GM12878 (cell line): Measurements from ENCODE around the gene FOXA1. TPM values are rescaled to one million over a fixed set of nuclear protein-coding genes. Genes with fewer than 3 reads are reported as not detected.

Experiments
- FOS ChIP-seq: IDR thresholded peaks from 3 replicates; pipeline ENCODE4 v1.6.1; 2011; ENCODE audit warnings: borderline replicate concordance; ENCODE audit not compliant: insufficient read length; ENCODE audit errors: extremely low read depth
- IKZF2 ChIP-seq, 2 experiments: fragments of 450-650 bp; IDR thresholded peaks; 2 replicates each; pipeline ENCODE4 v1.6.1; 2017; ENCODE audit warnings: mild to moderate bottlenecking in 2 of 2, moderate library complexity in 2 of 2
- MYC ChIP-seq: IDR thresholded peaks from 2 replicates; pipeline ENCODE4 v1.6.1; 2011; ENCODE audit warnings: mild to moderate bottlenecking, low read length, moderate library complexity, inconsistent platforms; ENCODE audit not compliant: insufficient read depth, insufficient replicate concordance, insufficient read length, severe bottlenecking
- NBN ChIP-seq: fragments of 450-650 bp; IDR thresholded peaks from 2 replicates; pipeline ENCODE4 v1.6.1; 2016
- NR2C1 ChIP-seq: fragments of 450-650 bp; IDR thresholded peaks from 2 replicates; pipeline ENCODE4 v1.6.1; 2017; ENCODE audit warnings: antibody characterized with exemption, mild to moderate bottlenecking, moderate library complexity
- PAX8 ChIP-seq: fragments of 450-650 bp; IDR thresholded peaks from 2 replicates; pipeline ENCODE4 v1.6.1; 2017; ENCODE audit warnings: mild to moderate bottlenecking, moderate library complexity
- SMARCA5 ChIP-seq: fragments of 450-650 bp; IDR thresholded peaks from 2 replicates; pipeline ENCODE4 v1.6.1; 2017; ENCODE audit warnings: mild to moderate bottlenecking
- SP1 ChIP-seq: IDR thresholded peaks from one replicate; pipeline ENCODE4 v1.6.1; 2011; ENCODE audit warnings: low read depth, low read length
- SREBF1 ChIP-seq: IDR thresholded peaks from 2 replicates; pipeline ENCODE4 v1.6.1; 2012; ENCODE audit warnings: mild to moderate bottlenecking, low read length
- ZNF687 ChIP-seq: fragments of 450-650 bp; IDR thresholded peaks from 2 replicates; pipeline ENCODE4 v1.6.1; 2017; ENCODE audit warnings: mild to moderate bottlenecking, moderate library complexity
- polyA plus RNA-seq, 11 experiments: library from polyadenylated mRNA; depleted of rRNA in 4 of 11; unstranded in 6 of 11; stranded (reverse) in 5 of 11; fragments of >200 nt; fragmentation: Nextera tagmentation in 4 of 11; fragmentation: Illumina TruSeq in 1 of 11; extraction: Ambion mirVana in 4 of 11; extraction: Trizol in 1 of 11; gene quantifications; 1 replicate in 1 of 11; 2 replicates in 10 of 11; pipeline versions ENCODE4 v1.2.1 to v1.2.3, GENCODE V29; 2011 to 2016; ENCODE audit warnings: inconsistent platforms in 2 of 11, missing spikeins in 2 of 11, low read depth in 1 of 11
- total RNA-seq, 4 experiments: library from RNA; depleted of rRNA in 3 of 4; stranded (reverse); fragments of >200 nt in 3 of 4; fragmentation: Illumina TruSeq in 1 of 4; extraction: Trizol in 1 of 4; gene quantifications; 2 replicates each; pipeline versions ENCODE4 v1.2.1 to v1.2.3, GENCODE V29; 2013 to 2021

Gene FOXA1
- total and polyA plus RNA-seq, 10 of the 15 experiments (the other 5 are each of a cell fraction or from before 2014, with no cell fraction given), result 0.03 to 0.18 (median 0.06) TPM; not detected in 7

- TF ChIP-seq PAX8 (no peak), SREBF1 (no peak), ZNF687 (no peak), NBN (no peak), SMARCA5 (no peak), FOS (no peak), SP1 (no peak), MYC (no peak), IKZF2 (IDR thresholded peaks at IDR 0.05) (no peak), NR2C1 (no peak)
Observed at GRCh38 chr14:37599507-37600368, 4.7 kb upstream of the FOXA1 start (continued).
